HCT116 (cell line): ENCODE measurements around the gene FKBP10. TPM values are rescaled to one million over a fixed set of nuclear protein-coding genes. Genes with fewer than 3 reads are reported as not detected.

Experiments
- ATAC-seq: fragments of 200-7000 bp; cut with Tn5 transposase; 2 replicates; pipeline ENCODE4 v1.9.1; 2020; ENCODE audit warnings: mild to moderate bottlenecking, moderate library complexity
- BruUV-seq: library from RNA; stranded (reverse); fragments of 400-500 nt; replicated peaks from 2 replicates; lab custom pipeline; 2021; lab: Mats Ljungman, UMichigan
- CTCF ChIA-PET: fragments of 300-600 bp; sonication (Branson Sonifier 250); formaldehyde crosslinking; loops from one replicate; lab custom pipeline; 2021; ENCODE audit warnings: antibody characterized with exemption; lab: Charles Lee
- POLR2A ChIA-PET: fragments of 300-600, 350-600 bp; sonication (Branson Sonifier 250); formaldehyde crosslinking; loops from one replicate; lab custom pipeline; 2021; ENCODE audit warnings: antibody characterized with exemption; lab: Charles Lee
- RAD21 ChIA-PET, 2 experiments: fragments of 300-600 bp; sonication (Branson Sonifier 250); formaldehyde crosslinking; loops; one replicate each; lab custom pipeline; 2023; ENCODE audit warnings: low total read pairs in 2 of 2; ENCODE audit not compliant: uncharacterized antibody in 2 of 2, unreplicated experiment in 2 of 2, low non-redundant PET in 1 of 2; lab: Charles Lee
- DNase-seq: peaks from one replicate; pipeline ENCODE4 v3.0.0-alpha.2; 2010; ENCODE audit warnings: low read depth, low spot score
- H2AFZ ChIP-seq: fragments of 200-600 bp; shearing (Covaris generic), sonication (generic); 2 replicates; pipeline ENCODE4 v1.6.1; 2017; ENCODE audit warnings: low read depth, mixed run types, mixed read lengths, antibody characterized with exemption, low read length; ENCODE audit not compliant: poor library complexity, severe bottlenecking
- H3K27ac ChIP-seq: 2 replicates; pipeline ENCODE4 v1.5.1; 2012; ENCODE audit warnings: low read depth, low read length
- H3K27me3 ChIP-seq: fragments of 200-600 bp; sonication (generic); 2 replicates; pipeline ENCODE4 v1.6.1; 2016; ENCODE audit warnings: mixed run types, low read length, mixed read lengths; ENCODE audit not compliant: insufficient read depth
- H3K36me3 ChIP-seq, 2 experiments: fragments of 200-500 bp in 1 of 2; fragments of 200-600 bp in 1 of 2; sonication (Bioruptor generic) in 1 of 2; sonication (generic) in 1 of 2; 2 replicates each; pipeline versions ENCODE4 v1.5.1 to v1.6.1; 2014 to 2016; ENCODE audit warnings: low read length in 2 of 2, inconsistent platforms in 1 of 2, mixed read lengths in 1 of 2, mixed run types in 1 of 2; ENCODE audit not compliant: insufficient read depth in 2 of 2, control insufficient read depth in 1 of 2
- H3K4me1 ChIP-seq, 2 experiments: fragments of 200-600 bp in 1 of 2; sonication (generic) in 1 of 2; 2 replicates each; pipeline versions ENCODE4 v1.5.1 to v1.6.1; 2012 to 2017; ENCODE audit warnings: low read length in 2 of 2, inconsistent platforms in 1 of 2, mild to moderate bottlenecking in 1 of 2, mixed read lengths in 1 of 2, mixed run types in 1 of 2, moderate library complexity in 1 of 2; ENCODE audit not compliant: insufficient read depth in 2 of 2, control insufficient read depth in 1 of 2
- H3K4me2 ChIP-seq: fragments of 200-600 bp; sonication (generic); 2 replicates; pipeline ENCODE4 v1.6.1; 2017; ENCODE audit warnings: mixed run types, low read length, mixed read lengths
- H3K4me3 ChIP-seq, 2 experiments: fragments of 200-600 bp in 1 of 2; sonication (generic) in 1 of 2; replicated peaks in 1 of 2; 2 replicates each; pipeline ENCODE4 v1.5.1; 2011 to 2016; ENCODE audit warnings: low read length in 2 of 2, control low read depth in 1 of 2, low read depth in 1 of 2, mild to moderate bottlenecking in 1 of 2, mixed read lengths in 1 of 2, mixed run types in 1 of 2
- H3K79me2 ChIP-seq: fragments of 200-600 bp; sonication (generic); 2 replicates; pipeline ENCODE4 v1.6.1; 2017; ENCODE audit warnings: mild to moderate bottlenecking, mixed run types, low read length, moderate library complexity, mixed read lengths; ENCODE audit not compliant: insufficient read depth
- H3K9ac ChIP-seq: fragments of 200-600 bp; sonication (generic); 2 replicates; pipeline ENCODE4 v1.6.1; 2016; ENCODE audit warnings: low read length, mixed read lengths
- H3K9me2 ChIP-seq: fragments of 200-600 bp; sonication (generic), shearing (Covaris generic); 2 replicates; pipeline ENCODE4 v1.6.1; 2017; ENCODE audit warnings: mixed run types, mild to moderate bottlenecking, moderate library complexity; ENCODE audit not compliant: insufficient read depth
- H3K9me3 ChIP-seq, 2 experiments: fragments of 200-500 bp in 1 of 2; fragments of 200-600 bp in 1 of 2; sonication (Bioruptor generic) in 1 of 2; sonication (generic) in 1 of 2; 2 replicates each; pipeline ENCODE4 v1.6.1; 2014 to 2017; ENCODE audit warnings: low read length in 2 of 2, mixed read lengths in 2 of 2, inconsistent platforms in 1 of 2, low read depth in 1 of 2, mild to moderate bottlenecking in 1 of 2, mixed run types in 1 of 2, moderate library complexity in 1 of 2; ENCODE audit not compliant: control insufficient read depth in 1 of 2, insufficient read depth in 1 of 2
- H4K20me1 ChIP-seq: fragments of 200-600 bp; sonication (generic), shearing (Covaris generic); 2 replicates; pipeline ENCODE4 v1.6.1; 2017; ENCODE audit warnings: mixed run types, mild to moderate bottlenecking, moderate library complexity; ENCODE audit not compliant: insufficient read depth
- CBX3 ChIP-seq: IDR thresholded peaks from 2 replicates; pipeline ENCODE4 v1.6.1; 2012; ENCODE audit warnings: low read depth
- CEBPB ChIP-seq: IDR thresholded peaks from 2 replicates; pipeline ENCODE4 v1.6.1; 2012; ENCODE audit warnings: low read depth
- EGR1 ChIP-seq: IDR thresholded peaks from 2 replicates; pipeline ENCODE4 v1.6.1; 2012; ENCODE audit warnings: low read depth
- ELF1 ChIP-seq: IDR thresholded peaks from 2 replicates; pipeline ENCODE4 v1.6.1; 2012; ENCODE audit warnings: low read depth, borderline replicate concordance
- EZH2 ChIP-seq: fragments of 200-600 bp; sonication (generic); IDR thresholded peaks from 2 replicates; pipeline ENCODE4 v1.6.1; 2017; ENCODE audit warnings: antibody characterized with exemption, mixed run types
- MAX ChIP-seq: IDR thresholded peaks from 2 replicates; pipeline ENCODE4 v1.6.1; 2012
- POLR2A ChIP-seq: IDR thresholded peaks from 2 replicates; pipeline ENCODE4 v1.7.0; 2011; ENCODE audit warnings: borderline replicate concordance; ENCODE audit not compliant: insufficient read depth, insufficient read length; ENCODE audit errors: extremely low read depth
- SP1 ChIP-seq: IDR thresholded peaks from 2 replicates; pipeline ENCODE4 v1.6.1; 2012; ENCODE audit warnings: low read depth
- YY1 ChIP-seq: IDR thresholded peaks from 2 replicates; pipeline ENCODE4 v1.6.1; 2011; ENCODE audit warnings: low read length, low read depth, moderate library complexity, mild to moderate bottlenecking; ENCODE audit not compliant: insufficient replicate concordance; ENCODE audit errors: extremely low read depth
- intact Hi-C: fragments of 100-400 bp; cut with micrococcal nuclease; formaldehyde crosslinking; loops from 2 replicates; pipeline ENCODE4 v1.10.0; 2022
- total RNA-seq: library from RNA; stranded (reverse); gene quantifications from one replicate; pipeline ENCODE4 v1.2.1, GENCODE V29; 2021; ENCODE audit not compliant: unreplicated experiment
- TF ChIP-seq, protein P1 (sequence below): IDR thresholded peaks from 2 replicates; pipeline ENCODE4 v1.6.1; 2011; ENCODE audit warnings: mild to moderate bottlenecking, low read length, moderate library complexity; ENCODE audit not compliant: insufficient replicate concordance; ENCODE audit errors: extremely low read depth

The FKBP10 gene
- total RNA-seq, 1 experiment from 2014 or later: 78.5 TPM

DNA sequence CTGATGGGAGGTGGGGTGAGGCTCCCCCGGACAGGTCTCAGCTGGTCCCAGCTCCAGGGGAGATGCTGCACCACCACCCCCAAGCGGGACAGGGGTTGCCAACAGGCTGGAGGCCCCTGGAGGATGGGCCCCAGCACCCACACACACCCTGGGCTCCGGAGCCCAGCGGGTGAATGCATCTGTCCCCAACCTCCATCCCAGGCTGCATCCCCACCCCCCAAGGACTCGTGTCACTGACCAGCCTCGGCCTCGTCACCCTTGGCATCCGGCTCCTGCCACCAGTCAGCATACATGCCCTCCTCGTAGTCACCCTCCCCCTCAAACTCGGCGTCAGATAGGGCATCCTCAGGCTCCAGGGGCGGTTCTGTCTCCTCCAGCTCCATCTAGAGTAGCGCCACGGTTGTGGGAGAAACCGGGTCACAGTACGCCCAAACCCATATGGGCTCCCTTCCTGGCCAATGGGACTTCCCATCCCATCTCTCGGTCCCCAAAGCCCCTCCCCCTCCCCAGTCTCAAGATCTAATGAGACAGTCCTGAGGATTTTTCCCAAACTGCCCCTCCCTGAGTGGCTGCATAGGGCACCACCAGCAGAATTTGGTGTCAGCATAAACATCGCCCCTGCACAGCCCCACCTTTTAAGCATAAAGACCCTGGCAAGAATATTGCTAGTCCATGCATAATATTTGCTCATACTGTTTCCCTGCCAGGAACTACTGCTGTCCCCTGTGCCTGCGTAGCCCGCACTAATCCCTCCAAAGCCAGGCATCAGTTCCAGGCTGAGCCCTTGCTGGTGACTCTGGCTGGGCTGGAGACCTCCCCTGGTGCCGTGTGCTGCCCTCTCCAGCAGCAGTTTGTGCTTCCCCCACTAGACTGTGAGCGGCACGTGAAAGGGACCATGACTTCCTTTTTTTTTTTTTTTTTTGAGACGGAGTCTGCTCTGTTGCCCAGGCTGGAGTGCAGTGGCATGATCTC is 9.5 kb upstream of the FKBP10 start:
- BruUV-seq: no TSS peak
- TF ChIP-seq YY1 (no peak), CEBPB (no peak), EGR1 (no peak), MAX (no peak), CBX3 (no peak), POLR2A (no peak), ELF1 (no peak), SP1 (no peak), EZH2 (no peak)
- TF ChIP-seq, protein P1, sequence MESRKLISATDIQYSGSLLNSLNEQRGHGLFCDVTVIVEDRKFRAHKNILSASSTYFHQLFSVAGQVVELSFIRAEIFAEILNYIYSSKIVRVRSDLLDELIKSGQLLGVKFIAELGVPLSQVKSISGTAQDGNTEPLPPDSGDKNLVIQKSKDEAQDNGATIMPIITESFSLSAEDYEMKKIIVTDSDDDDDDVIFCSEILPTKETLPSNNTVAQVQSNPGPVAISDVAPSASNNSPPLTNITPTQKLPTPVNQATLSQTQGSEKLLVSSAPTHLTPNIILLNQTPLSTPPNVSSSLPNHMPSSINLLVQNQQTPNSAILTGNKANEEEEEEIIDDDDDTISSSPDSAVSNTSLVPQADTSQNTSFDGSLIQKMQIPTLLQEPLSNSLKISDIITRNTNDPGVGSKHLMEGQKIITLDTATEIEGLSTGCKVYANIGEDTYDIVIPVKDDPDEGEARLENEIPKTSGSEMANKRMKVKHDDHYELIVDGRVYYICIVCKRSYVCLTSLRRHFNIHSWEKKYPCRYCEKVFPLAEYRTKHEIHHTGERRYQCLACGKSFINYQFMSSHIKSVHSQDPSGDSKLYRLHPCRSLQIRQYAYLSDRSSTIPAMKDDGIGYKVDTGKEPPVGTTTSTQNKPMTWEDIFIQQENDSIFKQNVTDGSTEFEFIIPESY: no peak
- H3K4me1 ChIP-seq: peaks cover 26 to 37% of the 10 kb centered on the region in 2 experiments
- no peak overlapping the region for H3K4me3 ChIP-seq
- H3K9me2 ChIP-seq: no peaks in the 10 kb centered on the region
- ChIA-PET CTCF (interaction anchor here (0.7 to 7.4 kb wide), 3 partner anchors 18 to 66 kb away, joined by 3 to 109 read pairs (median 32); partner anchors contain the start of gene JUP), POLR2A (no interaction called here), RAD21 (interaction anchor here in 1 of 2 experiments (1.1 kb wide), 1 partner anchor 65 kb away, joined by 4 read pairs; no protein-coding TSS in a partner anchor)
- no peaks in the 10 kb centered on the region for H4K20me1 ChIP-seq
- no peak overlapping the region for H3K9ac ChIP-seq
- H3K79me2 ChIP-seq: no peaks in the 10 kb centered on the region
- no peak overlapping the region for H3K27ac ChIP-seq
- DNase-seq (no peak), ATAC-seq (no peak)
- intact Hi-C loops: no loop called here
- H3K9me3 ChIP-seq: no peaks in the 10 kb centered on the region
- H3K4me2 ChIP-seq: no peak overlapping the region
- H2AFZ ChIP-seq: no peak overlapping the region
- H3K36me3 ChIP-seq: no peaks in the 10 kb centered on the region
- no peaks in the 10 kb centered on the region for H3K27me3 ChIP-seq
